Measurements from ENCODE around the gene STARD7. TPM values are rescaled to one million over a fixed set of nuclear protein-coding genes. Genes with fewer than 3 reads are reported as not detected.

STARD7 gene
- total and polyA plus RNA-seq, 2 donors (not counting 1 experiment from before 2014, with no cell fraction given), result 35.1 to 133 TPM

DNA sequence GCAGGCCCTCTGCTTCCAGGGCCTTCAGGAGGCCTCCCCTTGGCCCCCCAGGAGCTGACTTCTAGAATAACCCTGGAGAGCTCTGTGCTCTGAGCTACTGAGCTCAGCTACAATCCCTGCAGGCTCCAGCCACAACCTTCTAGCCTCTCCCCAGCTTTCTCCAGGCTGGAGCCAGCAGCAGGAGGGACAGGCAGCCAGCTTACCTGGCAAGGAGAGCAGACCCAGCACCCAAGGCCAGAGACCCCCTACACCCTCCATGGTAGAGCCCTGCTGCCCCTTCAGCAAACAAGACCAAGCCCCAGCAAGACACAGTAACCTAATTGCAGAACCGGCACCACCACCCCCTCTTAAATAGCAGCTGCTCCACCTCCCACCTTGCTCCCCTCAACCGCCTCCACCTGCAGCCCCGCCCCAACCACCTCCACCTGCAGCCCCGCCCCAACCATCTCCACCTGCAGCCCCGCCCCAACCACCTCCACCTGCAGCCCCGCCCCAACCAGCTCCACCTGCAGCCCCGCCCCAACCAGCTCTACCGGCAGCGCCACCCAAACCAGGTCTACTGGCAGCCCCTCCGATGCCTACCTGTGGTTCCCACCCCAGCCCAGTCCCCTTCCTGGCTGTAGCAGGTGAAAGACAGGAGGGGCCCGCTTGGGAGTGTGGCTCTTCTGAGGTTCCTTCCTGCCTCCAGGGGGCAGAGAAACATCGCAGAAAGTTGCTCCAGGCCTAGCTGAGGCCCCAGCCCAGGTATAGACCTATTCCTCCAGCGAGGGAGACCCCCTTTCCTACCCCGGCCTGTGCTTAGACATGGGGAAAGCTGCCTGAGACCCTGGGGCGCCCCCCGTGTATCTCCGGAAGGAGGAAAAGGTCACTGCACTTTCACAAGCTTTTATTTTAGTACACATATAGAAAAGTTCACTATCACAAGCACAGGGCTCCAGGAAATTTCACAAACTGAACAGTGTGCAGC, 70.2 kb downstream of the STARD7 start, which contains the start of gene ASTL:
TSS of gene ASTL (minus strand) at position 324 of the 967 bp plus-strand sequence. CDS start at position 258, 66 bp downstream.
- 16% methylated on average over 10 of the region's 17 CpGs for WGBS (ENCODE audit: insufficient coverage)
- peaks cover 27% of the 10 kb centered on the region for H3K4me1 Mint-ChIP-seq
- no peak within 1 kb of the TSS for H3K9ac ChIP-seq (ENCODE audit: low read length)
- intact Hi-C loops (cut with micrococcal nuclease), result loop anchor here (1.0 to 2.0 kb wide), 3 partner anchors 36 to 370 kb away; no protein-coding TSS in a partner anchor
- H3K9me3 Mint-ChIP-seq (ENCODE audit: insufficient read depth), result no peaks in the 10 kb centered on the region
- H2AFZ ChIP-seq (ENCODE audit: insufficient read depth, low read depth, low read length, poor library complexity, severe bottlenecking), result no peak within 1 kb of the TSS
- H3K79me2 ChIP-seq (ENCODE audit: control insufficient read depth, insufficient read depth, low read length), result no peaks in the 10 kb centered on the region
- peaks cover 10 to 20% of the 10 kb centered on the region in 2 donors for H3K4me1 ChIP-seq (ENCODE audit: control insufficient read depth in 2 of 2, insufficient read depth in 2 of 2, low read length in 2 of 2)
- ChIA-PET CTCF (interaction anchor here (0.6 to 23.6 kb wide), 34 partner anchors 9 to 641 kb away, joined by 3 to 1065 read pairs (median 6); partner anchors contain the start of genes ADRA2B, ANKRD36C, CIAO1 and STARD7), POLR2A (interaction anchor here (0.6 to 2.3 kb wide), 5 partner anchors 10 to 95 kb away, joined by 3 to 15 read pairs (median 4); no protein-coding TSS in a partner anchor)
- H3K4me3 ChIP-seq (ENCODE audit: control extremely low read depth in 1 of 5, extremely low read depth in 1 of 5, insufficient read depth in 1 of 5, low read depth in 2 of 5, low read length in 4 of 5), result no peak within 1 kb of the TSS
- H3K36me3 ChIP-seq (replicated peaks in 1 of 2; ENCODE audit: control extremely low read depth in 1 of 2, control insufficient read depth in 1 of 2, extremely low read depth in 1 of 2, insufficient read depth in 2 of 2, low read length in 1 of 2), result no peaks in the 10 kb centered on the region
- H3K27me3 Mint-ChIP-seq, result no peaks in the 10 kb centered on the region
- H3K27me3 ChIP-seq (replicated peaks in 1 of 4; ENCODE audit: control extremely low read depth in 1 of 4, control insufficient read depth in 3 of 4, insufficient read depth in 4 of 4, low read length in 3 of 4), result no peaks in the 10 kb centered on the region
- H3K4me3 Mint-ChIP-seq, result no peak within 1 kb of the TSS
- ATAC-seq (ENCODE audit: low read depth) (peak; percentile 63), DNase-seq (peak; percentile 81)
- H3K4me2 ChIP-seq (replicated peaks; ENCODE audit: low read depth, low read length, poor library complexity, severe bottlenecking), result peak within 1 kb of the TSS; percentile 20
- no peak for TF ChIP-seq EZH2 (IDR thresholded peaks at IDR 0.05; ENCODE audit: borderline replicate concordance, insufficient read depth, low read depth, low read length, poor library complexity, severe bottlenecking)
- TF ChIP-seq, protein P1, sequence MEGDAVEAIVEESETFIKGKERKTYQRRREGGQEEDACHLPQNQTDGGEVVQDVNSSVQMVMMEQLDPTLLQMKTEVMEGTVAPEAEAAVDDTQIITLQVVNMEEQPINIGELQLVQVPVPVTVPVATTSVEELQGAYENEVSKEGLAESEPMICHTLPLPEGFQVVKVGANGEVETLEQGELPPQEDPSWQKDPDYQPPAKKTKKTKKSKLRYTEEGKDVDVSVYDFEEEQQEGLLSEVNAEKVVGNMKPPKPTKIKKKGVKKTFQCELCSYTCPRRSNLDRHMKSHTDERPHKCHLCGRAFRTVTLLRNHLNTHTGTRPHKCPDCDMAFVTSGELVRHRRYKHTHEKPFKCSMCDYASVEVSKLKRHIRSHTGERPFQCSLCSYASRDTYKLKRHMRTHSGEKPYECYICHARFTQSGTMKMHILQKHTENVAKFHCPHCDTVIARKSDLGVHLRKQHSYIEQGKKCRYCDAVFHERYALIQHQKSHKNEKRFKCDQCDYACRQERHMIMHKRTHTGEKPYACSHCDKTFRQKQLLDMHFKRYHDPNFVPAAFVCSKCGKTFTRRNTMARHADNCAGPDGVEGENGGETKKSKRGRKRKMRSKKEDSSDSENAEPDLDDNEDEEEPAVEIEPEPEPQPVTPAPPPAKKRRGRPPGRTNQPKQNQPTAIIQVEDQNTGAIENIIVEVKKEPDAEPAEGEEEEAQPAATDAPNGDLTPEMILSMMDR (IDR thresholded peaks at IDR 0.05), result peak; percentile 67
- H3K9me3 ChIP-seq (ENCODE audit: control extremely low read depth in 1 of 3, control insufficient read depth in 2 of 3, insufficient read depth in 1 of 3, low read length in 2 of 3), result no peaks in the 10 kb centered on the region
- peak within 1 kb of the TSS; percentile 41 for H3K27ac Mint-ChIP-seq
- peaks cover 3% of the 10 kb centered on the region for H4K20me1 ChIP-seq (ENCODE audit: control insufficient read depth, insufficient read depth, low read length, poor library complexity, severe bottlenecking)
- H3K27ac ChIP-seq (ENCODE audit: low read length in 2 of 2), result no peak within 1 kb of the TSS

Data from B cell (primary cell).